Stimulated activated CD8-positive, alpha-beta memory T cell treated with anti-CD3 and anti-CD28 coated beads, Interleukin-2, amount 100 ng/mL, for 1 hour (primary cell): ENCODE data around the gene MED13L.

Source experiments
- DNase-seq, 2 donors: peaks; one replicate each; pipeline ENCODE4 v3.0.0-alpha.2; 2020; ENCODE audit warnings: low read depth in 2 of 2

Gene MED13L

DNA sequence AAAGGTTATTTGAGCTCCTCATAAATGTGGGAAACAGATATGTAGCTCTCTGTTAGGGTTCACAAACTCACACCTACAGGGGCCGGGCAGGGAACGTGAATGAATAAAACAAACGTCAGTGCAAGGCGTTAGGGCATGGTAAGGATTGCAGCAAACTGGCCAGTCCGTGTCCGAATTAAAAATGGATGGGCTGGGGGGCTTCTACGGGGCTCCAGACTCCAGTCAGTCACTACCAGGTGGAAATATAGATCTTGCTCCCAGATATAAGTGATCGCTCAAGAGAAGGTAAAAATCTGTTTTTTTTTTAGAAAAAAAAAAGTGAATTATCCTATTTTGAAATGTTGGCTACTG is 333.1 kb downstream of the MED13L start:
- DNase-seq: no peak

DNA sequence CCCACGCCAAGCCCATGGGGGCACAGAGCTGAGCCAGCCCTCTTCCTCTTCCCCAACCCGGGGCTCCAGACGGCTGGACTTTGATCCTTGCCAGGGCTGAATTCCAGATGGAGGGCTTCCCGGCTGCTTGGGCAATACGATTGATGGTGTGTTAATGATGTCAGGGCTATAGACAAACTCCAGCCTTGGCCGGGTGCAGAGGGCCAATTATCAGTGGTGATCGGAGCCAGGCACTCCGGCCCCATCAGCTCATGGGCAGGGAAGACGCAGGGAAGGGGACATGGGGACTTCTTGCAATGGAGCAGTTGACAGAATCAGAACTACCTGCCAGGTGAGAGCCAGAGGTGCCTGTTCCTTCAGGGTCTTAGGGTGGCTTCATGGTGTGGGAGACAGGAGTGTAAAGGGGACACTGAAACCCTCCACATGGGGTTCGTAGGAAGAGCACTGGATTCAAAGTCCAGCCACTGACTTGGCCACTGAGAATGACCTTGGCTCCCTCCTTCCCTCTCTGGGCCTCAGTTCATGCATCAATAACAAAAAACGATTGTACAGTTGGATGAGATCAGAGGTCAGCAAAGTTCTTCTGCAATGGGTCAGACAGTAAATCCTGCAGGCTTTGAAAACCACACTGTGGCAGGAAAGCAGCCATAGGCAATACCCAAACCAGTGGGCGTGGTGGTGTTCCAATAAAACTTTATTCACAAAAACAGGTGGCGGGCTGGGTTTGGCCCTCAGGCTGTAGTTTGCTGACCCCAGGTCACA is 333.7 kb downstream of the MED13L start:
- no peak for DNase-seq

DNA sequence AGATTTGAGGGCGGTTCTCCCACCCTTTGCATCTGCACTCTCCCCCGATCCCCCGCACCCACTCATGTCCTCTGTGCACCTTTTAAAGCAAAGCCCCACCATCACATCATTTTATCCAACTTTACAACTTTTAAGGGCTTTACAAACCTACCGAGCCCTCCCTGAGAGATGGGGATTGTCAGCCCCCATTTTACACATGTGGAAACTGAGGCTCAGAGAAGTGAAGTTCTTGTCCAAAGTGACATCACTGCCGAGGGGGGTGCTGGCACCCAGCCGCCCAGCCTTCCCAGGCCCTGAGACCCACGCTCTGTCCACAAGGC is 334.2 kb downstream of the MED13L start:
- no peak for DNase-seq

DNA sequence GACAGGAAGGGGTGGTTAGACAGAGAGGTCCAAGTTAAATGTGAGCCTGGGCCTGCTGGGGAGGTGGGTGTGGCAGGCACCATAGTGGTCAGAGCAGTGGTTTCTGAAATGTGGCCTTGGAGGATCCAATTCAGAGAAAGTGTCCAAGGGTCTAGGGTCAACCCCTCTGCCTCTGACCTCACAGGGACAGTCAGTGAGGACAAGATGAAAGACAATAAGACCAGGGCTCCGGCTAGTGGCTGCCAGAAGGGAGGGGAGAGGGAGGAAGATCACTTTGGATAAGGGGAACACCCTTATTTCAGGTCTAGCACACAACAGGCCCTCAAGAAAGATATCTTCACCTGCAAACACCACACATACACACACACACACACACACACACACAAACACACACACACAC is 335.1 kb downstream of the MED13L start:
- no peak for DNase-seq

DNA sequence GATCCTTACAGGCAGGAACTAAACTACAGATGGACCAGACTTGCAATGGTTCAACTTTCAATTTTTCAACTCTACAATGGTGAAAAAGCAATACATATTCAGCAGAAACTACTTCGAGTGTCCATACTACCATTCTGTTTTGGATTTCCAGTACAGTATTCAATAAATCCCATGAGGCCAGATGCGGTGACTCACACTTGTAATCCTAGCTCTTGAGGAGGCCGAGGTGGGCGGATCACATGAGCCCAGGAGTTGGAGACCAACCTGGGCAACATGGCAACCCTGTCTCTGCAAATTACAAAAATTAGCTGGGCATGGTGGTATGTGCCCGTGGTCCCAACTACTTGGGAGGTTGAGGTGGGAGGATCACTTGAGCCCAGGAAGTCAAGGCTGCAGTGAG is 336.1 kb downstream of the MED13L start:
- DNase-seq: no peak

DNA sequence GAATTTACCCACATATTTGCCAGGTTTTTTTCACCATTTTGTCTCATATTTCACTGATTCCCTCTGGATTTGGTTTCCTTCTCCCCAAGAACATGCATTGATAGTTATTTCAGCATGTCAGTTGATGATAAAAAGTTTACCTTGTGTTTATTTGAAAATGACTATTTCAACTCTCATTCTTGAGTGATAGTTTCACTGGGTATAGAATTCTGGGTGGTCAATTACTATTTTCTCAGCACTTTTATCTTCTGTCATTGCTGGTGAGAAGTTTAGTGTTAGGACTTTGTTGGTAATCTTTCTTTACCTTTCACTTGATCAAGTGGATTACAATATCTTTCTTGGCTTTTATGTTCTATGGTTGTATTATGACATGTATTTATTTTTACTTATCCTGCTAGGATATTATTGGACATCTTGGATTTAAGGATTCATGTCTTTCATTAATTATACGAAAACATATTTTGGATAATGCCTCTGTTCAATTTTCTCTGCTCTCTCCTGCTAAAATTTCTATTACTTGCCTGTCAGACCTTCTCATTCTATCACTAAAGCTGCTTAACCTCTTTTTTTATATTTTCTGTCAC is 338.6 kb downstream of the MED13L start:
- no peak for DNase-seq

DNA sequence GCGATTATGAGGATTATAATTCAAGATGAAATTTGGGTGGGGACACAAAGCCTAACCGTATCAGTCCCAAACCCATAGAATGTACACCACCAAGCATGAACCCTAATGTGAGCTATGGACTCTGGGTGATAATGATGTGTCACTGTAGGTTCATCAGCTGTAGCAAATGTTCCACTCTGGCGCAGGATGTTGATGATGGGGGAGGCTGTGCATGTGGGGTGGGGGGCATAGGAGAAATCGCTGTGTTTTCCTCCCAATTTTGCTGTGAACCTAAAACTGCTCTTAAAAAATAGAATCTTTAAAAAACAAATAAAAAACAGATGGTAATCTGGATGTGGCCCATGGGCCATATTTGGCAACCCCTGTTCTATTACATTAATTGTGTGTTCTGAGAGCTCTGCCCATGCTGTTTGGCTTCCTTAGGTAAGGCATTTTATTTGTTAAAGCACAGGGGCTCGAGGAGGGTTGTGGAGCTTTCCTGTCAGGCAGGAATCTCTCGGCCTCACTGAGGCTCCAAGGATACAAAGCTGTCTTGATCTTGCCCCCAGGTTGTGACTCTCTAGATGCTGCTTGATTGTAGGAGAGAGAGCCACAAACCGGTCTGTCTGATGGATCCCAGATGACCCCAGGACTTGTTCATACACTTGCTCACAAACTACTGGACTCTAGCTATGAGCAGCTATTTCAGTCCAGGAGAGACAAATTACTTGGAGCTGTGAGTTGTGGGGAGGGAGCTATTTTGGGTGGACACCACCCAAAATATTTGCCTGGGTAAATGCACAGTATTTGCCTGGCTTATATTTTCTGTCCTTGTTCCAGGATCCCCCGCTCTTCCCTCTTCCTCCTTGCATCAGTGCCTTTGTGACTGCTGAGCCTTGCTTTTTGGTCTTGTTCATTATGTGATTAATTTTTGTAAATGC is 340.2 kb downstream of the MED13L start:
- no peak for DNase-seq

DNA sequence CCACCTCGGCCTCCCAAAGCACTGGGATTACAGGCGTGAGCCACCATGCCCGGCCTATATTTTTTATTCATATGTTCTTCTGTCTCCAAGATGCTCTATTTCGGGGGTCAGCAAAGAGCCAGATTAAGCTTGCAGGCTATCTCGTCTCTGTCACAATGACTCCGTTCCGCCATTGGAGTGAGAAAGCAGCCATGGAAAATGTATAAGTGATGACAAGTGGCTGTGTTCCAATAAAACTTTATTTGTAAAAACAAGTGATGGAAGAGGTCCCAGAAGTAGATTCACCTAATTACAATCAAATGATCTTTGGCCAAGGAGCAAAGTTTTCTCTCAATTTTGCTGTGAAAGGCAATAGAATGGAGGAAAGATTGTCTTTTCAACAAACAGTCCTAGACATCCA is 342.6 kb downstream of the MED13L start:
- no peak for DNase-seq

DNA sequence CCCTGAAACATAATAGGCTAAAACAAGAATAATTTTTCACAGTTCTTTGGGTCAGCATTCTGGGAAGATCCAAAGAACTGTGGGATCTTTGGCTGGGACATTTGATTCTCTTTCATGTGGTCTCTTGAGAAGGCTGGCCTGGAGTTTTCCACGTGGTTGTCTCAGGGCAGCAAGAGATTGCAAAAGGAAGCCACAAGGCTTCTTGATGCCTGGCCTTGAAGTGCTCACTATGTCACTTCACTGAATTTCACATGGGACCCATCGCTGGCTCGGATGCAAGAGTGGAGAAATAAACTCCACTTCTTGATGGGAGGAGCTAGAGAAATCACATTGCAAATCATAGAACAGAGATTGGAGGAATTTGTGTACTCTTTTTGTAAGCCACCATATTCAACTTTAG is 343.4 kb downstream of the MED13L start:
- DNase-seq: no peak

DNA sequence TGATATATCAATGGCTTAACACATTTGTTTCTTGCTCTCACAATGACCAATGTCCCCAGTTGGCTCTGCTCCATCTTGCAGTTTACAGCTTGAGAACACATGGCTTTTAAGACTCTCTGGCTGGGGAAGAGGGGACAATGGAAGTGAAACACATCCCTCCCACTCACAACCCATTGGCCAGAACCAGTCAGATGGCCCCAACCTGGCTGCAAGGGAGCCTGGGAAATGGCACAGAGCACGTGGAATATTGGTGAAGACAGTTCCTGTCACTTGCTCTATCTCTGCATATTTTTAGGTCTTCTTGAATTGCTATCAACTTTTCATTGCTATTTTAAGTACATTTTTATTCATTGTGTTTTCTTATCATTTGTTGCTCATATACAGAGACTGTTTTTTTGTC is 345.4 kb downstream of the MED13L start:
- no peak for DNase-seq

DNA sequence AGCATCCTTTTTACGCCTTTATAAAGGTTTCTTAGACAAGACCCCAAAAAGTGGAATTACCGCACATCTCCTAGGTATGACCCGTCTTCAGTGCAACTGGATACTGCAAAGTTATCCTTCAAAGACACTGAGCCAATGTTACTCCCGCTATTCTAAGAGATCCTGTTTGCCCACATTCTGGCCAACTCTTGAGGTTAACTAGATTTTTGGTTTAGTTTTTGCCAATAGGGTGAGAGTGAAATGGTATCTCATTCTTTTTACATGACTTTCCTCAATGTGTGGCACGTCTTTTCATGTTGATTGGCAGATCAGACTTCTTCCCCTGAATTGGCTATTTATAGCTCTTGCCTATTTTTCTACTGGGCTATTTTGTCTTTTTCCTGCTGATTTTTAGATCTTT is 347.2 kb downstream of the MED13L start:
- DNase-seq: no peak

DNA sequence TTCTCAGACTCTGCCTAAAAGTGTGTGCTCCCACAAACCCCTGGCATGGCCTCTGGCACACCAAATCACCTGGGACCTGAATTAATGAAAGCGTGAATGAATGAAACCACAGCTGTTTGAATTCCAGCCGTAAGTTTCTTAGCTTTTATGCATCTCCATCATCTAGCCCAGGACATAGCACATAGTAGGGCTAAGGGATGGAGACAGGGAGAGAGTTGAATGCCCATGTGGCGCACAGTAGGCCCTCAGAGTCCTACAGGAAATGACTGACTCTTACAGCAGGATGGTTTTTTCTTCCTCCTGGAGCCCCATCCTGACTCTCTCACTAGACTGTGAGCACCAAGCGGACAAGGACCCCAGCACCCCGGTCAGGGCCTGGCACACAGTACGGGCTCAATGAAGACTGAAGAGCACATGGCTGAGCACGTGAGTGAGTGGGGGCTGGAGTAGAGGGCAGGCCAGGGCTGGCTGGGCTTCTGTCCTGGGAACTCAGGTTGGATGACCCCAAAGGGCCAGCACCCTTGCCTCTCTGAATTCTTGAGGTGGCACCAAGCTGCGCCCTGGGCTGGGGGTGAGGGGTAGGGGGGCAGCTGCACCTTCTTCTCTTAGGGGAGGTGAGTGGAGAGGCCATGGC is 351.3 kb downstream of the MED13L start:
- DNase-seq: no peak

DNA sequence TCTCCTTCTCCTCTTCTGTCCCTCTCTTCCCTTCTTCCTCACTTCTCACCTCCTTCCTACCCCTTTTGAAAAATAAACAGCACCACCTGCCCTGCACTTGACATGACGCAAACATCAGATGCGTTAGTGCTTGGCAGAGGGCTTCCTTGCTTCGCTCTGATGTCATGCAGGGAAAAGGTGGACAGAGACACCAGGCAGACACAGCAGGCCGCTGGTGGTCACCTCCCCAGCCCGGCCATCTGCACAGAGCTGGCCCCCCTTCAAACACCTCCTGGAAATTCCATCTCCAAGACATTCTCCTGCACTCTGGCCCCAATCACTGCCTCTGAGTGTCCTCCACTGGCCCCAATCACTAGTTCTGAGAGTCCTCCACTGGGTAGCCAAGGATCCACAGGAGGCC is 353.6 kb downstream of the MED13L start:
- no peak for DNase-seq

DNA sequence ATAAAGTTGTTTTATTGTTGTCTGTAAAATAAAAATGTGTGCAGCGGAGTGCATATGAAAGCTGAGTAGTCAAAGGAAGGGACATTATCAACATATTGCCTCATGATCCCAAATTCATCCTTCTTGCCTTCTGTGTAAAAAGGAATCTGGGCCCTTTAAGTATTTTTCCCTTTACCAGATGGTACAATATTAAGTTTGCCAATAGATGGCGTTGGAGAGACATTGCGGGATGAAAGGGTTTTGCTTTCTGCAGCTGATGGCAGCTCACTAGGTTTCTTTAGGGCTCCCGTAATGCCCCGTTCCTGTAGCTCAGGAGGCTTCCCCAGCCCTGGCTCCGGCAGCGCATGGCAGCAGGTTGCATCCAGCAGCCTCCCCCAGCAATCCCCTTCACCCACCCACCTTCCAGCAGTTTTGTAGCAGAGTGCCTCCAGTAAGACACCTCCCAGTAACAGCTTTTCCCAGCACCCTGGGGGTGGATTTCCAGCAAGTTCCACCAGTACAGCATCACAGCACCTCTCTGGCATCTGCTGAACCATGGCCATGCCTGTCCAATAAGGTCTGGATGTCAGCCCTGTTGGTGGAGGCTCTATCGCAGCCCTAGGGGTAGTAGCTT is 354.4 kb downstream of the MED13L start:
- DNase-seq: no peak

DNA sequence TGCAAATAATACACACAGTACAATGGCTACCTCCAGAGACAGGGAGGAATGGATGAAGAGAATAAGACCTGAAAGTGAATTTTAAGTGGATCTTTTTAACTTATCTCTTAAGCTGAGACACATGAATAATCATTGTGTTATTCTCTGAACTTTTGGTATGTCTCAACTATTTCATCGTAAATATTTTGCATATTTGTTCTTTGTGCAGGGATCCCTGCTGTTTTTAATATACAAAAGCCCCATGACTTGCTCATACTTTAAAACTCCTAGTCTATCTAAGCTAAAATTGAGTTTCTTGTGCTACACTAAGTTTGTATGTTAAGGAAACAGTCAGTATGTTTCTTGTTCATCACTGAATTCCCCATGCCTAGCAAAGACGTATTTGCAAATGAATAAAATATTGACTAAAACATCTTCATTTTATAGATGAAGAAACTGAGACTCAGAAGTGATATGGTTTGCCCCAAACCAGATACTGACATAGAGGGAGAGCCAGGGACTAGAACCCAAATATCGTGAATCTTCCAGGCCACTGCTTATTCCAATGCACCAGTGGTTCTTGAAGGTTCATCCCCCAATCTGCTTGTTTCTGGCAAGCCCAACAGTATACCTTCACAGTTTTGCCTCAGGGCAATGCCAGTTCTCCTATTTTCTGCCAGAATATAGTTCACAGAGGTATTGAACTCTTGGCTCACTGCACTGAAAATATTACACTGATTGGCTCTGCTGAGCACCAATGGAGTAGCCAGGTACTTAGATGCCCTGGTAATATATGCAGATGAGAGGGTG is 356.9 kb downstream of the MED13L start:
- DNase-seq: no peak

DNA sequence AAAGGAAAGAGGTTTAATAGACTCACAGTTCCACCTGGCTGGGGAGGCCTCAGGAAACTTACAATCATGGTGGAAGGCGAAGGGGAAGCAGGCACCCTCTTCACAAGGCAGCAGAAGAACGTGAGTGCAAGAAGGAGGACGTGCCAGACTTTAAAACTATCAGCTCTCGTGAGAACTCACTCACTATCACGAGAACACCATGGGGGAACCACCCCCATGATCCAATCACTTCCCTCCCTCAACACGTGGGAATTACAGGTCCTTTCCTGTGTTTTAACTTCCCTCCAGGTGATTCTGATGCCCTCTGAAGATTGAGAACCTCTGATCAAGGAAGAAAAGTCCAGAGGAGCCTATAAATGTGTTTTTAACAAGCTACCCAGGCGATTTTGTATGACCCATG is 358.7 kb downstream of the MED13L start:
- no peak for DNase-seq

DNA sequence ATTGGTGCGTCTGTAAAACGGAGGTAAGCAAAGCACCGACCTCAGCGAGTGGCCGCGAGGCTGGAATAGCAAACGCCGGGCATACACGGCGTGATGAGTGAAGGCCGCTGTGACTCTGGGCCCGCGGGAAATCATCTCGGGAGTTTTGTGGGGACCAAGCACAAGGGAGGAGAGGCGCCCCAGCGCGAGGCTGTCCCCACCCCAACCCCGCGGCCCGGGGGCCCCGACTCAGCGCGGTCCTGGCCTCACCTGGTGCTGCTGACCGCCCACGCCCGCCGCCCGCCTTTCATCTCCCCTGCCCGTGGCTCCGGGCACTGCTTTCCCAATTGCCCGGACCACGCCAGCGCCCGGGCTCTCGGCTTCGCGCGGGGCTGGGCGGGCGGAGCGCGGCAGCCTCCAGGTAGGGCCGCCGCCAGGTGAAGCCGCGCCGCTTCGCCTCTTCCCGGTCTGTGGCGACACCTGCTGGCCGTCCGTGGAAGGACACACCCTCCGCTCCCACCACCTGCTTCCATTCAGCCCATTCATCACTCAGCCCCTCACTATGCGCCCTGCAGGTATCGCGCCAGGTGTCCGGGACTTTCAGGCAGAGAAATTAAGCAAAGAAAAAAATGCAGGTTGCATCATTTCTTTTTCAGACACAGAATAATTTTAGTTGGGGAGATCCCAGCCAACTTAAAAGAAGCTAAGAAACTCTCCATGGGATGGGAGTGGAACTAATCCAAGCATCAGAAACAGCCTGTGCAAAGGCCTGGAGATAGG is 360.4 kb downstream of the MED13L start:
- DNase-seq: peak; percentile 35 to 58

DNA sequence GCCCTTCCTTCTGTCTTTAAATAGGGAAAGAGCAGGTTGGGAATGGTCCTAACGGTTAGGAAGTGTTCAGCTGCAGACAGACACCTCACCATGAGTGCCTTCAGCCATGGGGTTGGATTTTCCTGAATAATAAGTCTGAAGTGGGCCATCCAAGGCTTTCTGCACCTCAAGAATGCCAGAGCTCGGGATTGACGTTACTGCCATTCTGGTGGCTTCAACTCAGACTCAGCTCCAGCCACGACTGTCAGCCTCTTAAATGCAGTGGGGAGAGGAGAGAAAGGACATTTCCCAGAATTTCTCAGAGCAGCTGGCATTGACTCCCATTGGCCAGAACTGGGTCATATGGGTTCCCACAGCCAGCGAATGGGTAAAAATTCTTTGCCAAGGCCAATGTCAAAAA is 363.4 kb downstream of the MED13L start:
- DNase-seq: no peak

DNA sequence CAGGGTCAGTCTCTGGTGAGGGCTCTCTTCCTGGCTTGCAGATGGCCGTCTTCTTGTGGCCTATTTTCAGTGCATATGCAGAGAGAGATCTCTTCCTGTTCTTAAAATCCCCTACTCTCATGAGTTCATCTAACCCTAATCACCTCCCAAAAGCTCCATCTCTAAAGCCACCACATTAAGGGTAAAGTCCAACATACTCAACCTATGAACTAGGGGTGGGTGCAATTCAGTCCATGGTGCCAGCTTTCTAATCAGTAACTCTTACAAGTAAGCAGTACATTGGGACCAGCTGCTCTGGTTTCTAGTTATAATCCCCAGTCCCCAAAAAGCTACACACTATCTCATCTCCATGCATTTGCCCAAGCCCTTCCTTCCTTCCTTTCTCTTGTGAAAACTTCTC is 365.1 kb downstream of the MED13L start:
- no peak for DNase-seq

DNA sequence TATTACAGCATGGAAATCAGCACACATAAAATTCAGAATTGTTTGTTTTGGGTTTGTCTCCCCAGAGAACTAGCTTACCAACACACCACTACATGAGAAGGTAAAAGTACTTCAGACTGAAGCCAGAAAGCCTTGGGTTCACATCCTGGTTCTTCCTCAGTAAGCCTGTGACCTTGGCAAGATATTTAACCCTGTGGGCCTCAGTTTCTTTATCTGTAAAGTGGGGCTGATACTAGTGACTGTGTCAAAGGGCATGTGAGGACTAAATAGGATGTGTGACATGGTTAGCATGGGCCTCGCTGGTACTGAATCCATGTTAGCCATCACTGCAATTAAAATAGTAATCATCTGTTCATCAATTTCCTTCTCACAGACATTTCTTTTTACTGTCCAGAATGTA is 366.1 kb downstream of the MED13L start:
- DNase-seq: no peak

DNA sequence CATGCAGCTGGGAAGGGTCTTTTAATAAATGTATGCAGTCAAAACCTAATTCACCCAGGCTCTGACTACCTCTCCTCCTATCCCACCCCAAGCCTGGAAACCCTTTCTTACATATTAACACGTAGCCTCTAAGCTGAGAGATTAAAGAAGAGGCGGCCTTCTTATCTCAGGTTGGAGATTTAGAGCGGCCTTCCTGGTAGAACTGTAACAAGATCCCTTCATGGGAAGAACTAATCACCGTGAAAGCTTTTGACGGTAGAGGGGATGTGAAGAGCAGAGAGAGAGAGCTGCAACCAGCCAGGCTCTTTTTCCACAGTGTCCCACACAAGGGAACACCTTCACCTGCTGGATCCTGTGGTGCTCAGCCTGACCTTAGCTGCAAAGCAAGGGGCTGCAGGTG is 367.4 kb downstream of the MED13L start:
- no peak for DNase-seq
